Activated T-helper 2 cell treated with anti-CD3 and anti-CD28 coated beads, Interferon-gamma antibody, Interleukin-2, Interleukin-4, amounts not matched to agents 10 μg/mL and 5 μg/mL and 100 μg/mL, durations not matched to agents 14 hours and 24 hours and 36 hours (primary cell): ENCODE data around the gene LRRC43. TPM values are rescaled to one million over a fixed set of nuclear protein-coding genes. Genes with fewer than 3 reads are reported as not detected.

Source experiments
- DNase-seq: peaks from one replicate; pipeline ENCODE4 v3.0.0; 2021; ENCODE audit warnings: low spot score
- H3K27ac Mint-ChIP-seq: one replicate; pipeline ENCODE4 v1.8.0; 2021; ENCODE audit warnings: mixed read lengths
- H3K27me3 Mint-ChIP-seq: one replicate; pipeline ENCODE4 v1.8.0; 2021; ENCODE audit warnings: low read depth, mixed read lengths
- H3K36me3 Mint-ChIP-seq: one replicate; pipeline ENCODE4 v1.8.0; 2021; ENCODE audit warnings: low read depth, mixed read lengths
- H3K4me1 Mint-ChIP-seq: one replicate; pipeline ENCODE4 v1.8.0; 2021; ENCODE audit warnings: low read depth, mixed read lengths
- H3K4me3 Mint-ChIP-seq: one replicate; pipeline ENCODE4 v1.8.0; 2021; ENCODE audit warnings: low read depth, mild to moderate bottlenecking, moderate library complexity, mixed read lengths
- H3K9me3 Mint-ChIP-seq: one replicate; pipeline ENCODE4 v1.8.0; 2021; ENCODE audit warnings: mixed read lengths
- intact Hi-C: fragments of 100-400 bp; cut with micrococcal nuclease; formaldehyde crosslinking; loops from one replicate; pipeline ENCODE4 v1.15.1; 2023
- total RNA-seq: library from RNA; stranded (reverse); gene quantifications from 2 replicates; pipeline ENCODE4 v1.2.3, GENCODE V29; 2022

LRRC43 gene
- total RNA-seq, 1 donor from 2014 or later, result 1.0 TPM

DNA sequence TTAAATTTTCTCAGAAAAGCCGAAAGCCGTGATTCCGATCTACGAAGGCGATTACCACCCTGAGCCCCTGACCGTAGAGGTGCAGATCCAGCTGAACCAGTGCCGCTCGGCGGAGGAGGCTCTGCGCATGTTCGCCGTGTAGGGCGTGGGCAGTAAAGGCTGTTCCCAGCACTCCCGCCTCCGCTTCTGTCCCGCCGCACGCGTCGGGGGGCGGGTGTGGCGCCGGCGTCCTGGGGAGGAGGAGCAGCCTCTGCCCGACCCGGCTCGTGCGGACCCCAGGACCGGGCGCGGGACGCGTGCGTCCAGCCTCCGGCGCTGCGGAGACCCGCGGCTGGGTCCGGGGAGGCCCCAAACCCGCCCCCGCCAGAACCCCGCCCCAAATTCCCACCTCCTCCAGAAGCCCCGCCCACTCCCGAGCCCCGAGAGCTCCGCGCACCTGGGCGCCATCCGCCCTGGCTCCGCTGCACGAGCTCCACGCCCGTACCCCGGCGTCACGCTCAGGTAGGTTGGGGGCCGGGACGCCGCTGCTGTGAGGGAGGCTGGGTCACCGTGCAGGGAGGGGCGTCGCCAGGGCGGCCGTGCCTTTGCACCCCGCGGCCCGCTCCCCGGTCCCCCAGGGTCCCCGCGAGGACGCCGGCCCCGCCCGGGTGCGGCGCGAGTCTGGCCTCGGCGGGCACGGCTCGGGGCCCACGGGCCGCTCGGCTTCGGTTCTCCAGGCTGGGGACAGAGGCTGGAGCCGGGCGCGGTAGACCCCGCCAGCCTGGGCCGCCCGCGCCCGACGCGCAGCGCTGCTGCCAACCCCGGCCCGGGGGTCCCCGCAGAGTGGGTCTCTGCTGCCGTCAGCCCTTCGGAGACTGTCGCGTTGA is 20.6 kb downstream of the LRRC43 start, which contains the start of gene B3GNT4:
B3GNT4 (plus strand) TSS at position 409 of the 866 bp plus-strand sequence. CDS start 910 bp downstream, outside the sequence.
- Mint-ChIP-seq H3K4me1 (peaks cover 6% of the 10 kb centered on the region), H3K9me3 (no peaks in the 10 kb centered on the region), H3K4me3 (peak within 1 kb of the TSS; percentile 79), H3K36me3 (peaks cover 12% of the 10 kb centered on the region), H3K27ac (no peak within 1 kb of the TSS), H3K27me3 (peaks cover 29% of the 10 kb centered on the region)
- peak; percentile 45 for DNase-seq
- intact Hi-C loops, result loop anchor here (5.0 kb wide), 1 partner anchor 36 kb away; no protein-coding TSS in a partner anchor

DNA sequence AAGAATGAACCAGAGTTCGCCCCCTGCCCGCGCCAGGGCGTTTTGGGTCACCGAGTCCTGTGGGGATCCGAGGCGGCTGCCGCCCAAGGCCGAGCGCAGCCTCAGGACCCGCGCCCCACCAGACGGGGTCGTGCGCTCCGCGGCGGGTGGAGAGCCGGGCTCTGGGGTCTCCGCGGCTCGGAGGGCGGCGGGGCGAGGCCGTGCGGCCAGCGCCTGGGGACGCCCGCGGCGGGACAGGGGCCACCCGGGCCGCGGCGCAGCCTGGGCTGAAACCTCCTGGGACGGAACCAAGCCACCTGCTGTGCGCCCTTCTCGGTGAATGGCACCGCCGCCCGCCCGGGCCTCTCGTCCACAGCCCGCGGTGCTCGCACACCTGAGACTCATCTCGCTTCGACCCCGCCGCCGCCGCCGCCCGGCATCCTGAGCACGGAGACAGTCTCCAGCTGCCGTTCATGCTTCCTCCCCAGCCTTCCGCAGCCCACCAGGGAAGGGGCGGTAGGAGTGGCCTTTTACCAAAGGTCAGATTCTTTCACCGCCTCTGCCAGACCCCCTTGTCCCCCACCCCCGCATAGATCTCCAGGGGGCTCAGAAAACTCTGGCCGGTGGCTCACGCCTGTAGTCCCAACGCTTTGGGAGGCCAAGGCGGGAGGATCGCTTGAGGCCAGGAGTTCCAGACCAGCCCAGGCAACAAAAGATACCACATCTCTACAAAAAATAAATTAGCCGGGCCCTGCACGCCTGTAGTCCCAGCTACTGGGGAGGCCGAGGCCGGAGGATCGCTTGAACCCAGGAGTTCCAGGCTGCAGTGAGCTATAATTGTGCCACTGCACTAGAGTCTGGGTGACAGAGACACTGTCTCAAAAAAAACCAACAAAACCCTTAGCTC is 21.5 kb downstream of the LRRC43 start:
- H3K9me3 Mint-ChIP-seq, result no peaks in the 10 kb centered on the region
- intact Hi-C loops, result loop anchor here (5.0 kb wide), 1 partner anchor 37 kb away; no protein-coding TSS in a partner anchor
- H3K4me1 Mint-ChIP-seq, result peaks cover 6% of the 10 kb centered on the region
- H3K36me3 Mint-ChIP-seq, result peaks cover 15% of the 10 kb centered on the region
- H3K4me3 Mint-ChIP-seq, result peak overlapping the region; percentile 76
- peaks cover 29% of the 10 kb centered on the region for H3K27me3 Mint-ChIP-seq
- H3K27ac Mint-ChIP-seq, result no peak overlapping the region
- DNase-seq, result no peak

DNA sequence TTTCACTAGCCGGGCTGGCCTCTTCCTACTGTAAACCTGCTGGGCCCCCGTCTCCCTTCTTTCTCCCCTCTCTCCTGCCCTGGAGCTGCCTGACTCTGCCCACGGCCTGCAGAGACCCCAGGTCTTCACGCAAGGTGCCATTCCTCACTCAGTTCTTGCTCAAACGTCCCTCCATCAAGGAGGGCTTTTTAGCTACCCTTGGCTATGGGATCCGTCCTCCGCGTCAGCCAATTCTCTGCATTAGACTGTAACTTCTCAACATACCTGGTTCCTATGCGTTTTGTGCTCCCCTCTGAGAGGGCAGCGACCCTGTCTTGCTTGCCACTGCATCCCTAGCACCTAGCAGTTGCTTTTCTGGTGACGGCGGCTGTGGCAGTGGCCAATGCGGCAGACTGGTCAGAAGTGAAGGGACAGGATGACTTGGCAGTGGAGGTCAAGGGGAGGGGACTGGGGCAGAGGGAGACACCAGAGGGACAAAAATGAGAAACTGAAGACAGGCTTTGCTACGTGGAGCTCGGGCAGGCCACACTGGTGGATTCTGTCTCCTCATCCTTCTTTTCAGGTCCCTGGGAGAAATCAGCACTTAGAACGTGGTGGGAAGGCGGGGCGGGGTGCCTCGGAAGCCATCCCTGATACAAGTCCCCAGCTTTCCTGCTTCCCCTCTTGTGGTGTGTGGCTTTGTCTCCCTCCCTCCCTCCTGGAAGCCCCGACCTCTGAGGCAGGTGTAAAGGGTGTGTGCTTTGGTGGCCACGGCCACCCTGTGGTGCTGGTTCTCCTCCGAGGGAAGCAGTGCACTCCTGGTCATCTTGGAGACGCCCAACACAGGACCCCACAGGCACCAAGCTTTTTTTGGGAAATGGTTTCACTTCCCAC is 22.4 kb downstream of the LRRC43 start:
- H3K9me3 Mint-ChIP-seq, result no peaks in the 10 kb centered on the region

DNA sequence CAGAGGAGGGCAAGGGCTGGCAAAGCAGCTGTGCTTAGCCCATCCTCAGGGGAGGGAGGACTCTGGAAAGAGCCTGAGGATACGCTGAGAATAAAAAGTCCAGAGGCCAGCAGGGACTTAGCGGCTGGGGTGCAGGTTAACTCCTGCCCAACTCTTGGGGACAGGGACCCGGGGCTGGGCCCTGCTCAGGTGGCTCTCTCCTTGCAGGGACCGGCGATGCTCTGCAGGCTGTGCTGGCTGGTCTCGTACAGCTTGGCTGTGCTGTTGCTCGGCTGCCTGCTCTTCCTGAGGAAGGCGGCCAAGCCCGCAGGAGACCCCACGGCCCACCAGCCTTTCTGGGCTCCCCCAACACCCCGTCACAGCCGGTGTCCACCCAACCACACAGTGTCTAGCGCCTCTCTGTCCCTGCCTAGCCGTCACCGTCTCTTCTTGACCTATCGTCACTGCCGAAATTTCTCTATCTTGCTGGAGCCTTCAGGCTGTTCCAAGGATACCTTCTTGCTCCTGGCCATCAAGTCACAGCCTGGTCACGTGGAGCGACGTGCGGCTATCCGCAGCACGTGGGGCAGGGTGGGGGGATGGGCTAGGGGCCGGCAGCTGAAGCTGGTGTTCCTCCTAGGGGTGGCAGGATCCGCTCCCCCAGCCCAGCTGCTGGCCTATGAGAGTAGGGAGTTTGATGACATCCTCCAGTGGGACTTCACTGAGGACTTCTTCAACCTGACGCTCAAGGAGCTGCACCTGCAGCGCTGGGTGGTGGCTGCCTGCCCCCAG is 23.4 kb downstream of the LRRC43 start:
- no peak for DNase-seq
- no peak overlapping the region for H3K27ac Mint-ChIP-seq
- H3K27me3 Mint-ChIP-seq, result peaks cover 20% of the 10 kb centered on the region
- peaks cover 26% of the 10 kb centered on the region for H3K36me3 Mint-ChIP-seq
- intact Hi-C loops, result no loop called here
- H3K9me3 Mint-ChIP-seq, result no peaks in the 10 kb centered on the region
- H3K4me3 Mint-ChIP-seq, result no peak overlapping the region
- peaks cover 6% of the 10 kb centered on the region for H3K4me1 Mint-ChIP-seq

More for the DNA sequence above, 22.4 kb downstream of the LRRC43 start:
- H3K27me3 Mint-ChIP-seq, result peaks cover 23% of the 10 kb centered on the region
- DNase-seq, result no peak
- H3K4me3 Mint-ChIP-seq, result peak overlapping the region; percentile 76
- intact Hi-C loops, result no loop called here
- peaks cover 23% of the 10 kb centered on the region for H3K36me3 Mint-ChIP-seq
- H3K4me1 Mint-ChIP-seq, result peaks cover 6% of the 10 kb centered on the region
- no peak overlapping the region for H3K27ac Mint-ChIP-seq

DNA sequence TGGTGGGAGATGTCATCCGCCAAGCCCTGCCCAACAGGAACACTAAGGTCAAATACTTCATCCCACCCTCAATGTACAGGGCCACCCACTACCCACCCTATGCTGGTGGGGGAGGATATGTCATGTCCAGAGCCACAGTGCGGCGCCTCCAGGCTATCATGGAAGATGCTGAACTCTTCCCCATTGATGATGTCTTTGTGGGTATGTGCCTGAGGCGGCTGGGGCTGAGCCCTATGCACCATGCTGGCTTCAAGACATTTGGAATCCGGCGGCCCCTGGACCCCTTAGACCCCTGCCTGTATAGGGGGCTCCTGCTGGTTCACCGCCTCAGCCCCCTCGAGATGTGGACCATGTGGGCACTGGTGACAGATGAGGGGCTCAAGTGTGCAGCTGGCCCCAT is 24.1 kb downstream of the LRRC43 start:
- intact Hi-C loops, result no loop called here

DNA sequence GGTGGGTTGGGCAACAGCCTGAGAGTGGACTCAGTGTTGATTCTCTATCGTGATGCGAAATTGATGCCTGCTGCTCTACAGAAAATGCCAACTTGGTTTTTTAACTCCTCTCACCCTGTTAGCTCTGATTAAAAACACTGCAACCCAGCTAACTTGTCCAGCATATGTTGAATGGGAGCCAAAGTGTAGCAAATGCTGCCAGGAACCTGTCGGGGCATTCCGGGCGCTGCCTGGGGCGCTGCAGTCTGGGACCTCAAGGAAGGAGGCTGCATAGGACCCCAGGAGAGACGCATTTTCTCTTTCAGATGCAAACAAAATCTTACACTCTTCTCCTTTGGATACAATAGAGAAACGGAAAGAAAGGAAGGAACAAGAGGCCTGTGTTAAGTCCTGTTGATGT is 24.5 kb downstream of the LRRC43 start:
- H3K27me3 Mint-ChIP-seq, result peaks cover 16% of the 10 kb centered on the region
- DNase-seq, result no peak
- intact Hi-C loops, result no loop called here
- H3K4me1 Mint-ChIP-seq, result peaks cover 6% of the 10 kb centered on the region
- H3K36me3 Mint-ChIP-seq, result peaks cover 36% of the 10 kb centered on the region
- H3K9me3 Mint-ChIP-seq, result no peaks in the 10 kb centered on the region
- no peak overlapping the region for H3K27ac Mint-ChIP-seq
- no peak overlapping the region for H3K4me3 Mint-ChIP-seq

More for the DNA sequence above, 24.1 kb downstream of the LRRC43 start:
- no peak for DNase-seq
- Mint-ChIP-seq H3K36me3 (peaks cover 32% of the 10 kb centered on the region), H3K4me1 (peaks cover 6% of the 10 kb centered on the region), H3K27me3 (peaks cover 17% of the 10 kb centered on the region), H3K4me3 (no peak overlapping the region), H3K27ac (no peak overlapping the region), H3K9me3 (no peaks in the 10 kb centered on the region)

DNA sequence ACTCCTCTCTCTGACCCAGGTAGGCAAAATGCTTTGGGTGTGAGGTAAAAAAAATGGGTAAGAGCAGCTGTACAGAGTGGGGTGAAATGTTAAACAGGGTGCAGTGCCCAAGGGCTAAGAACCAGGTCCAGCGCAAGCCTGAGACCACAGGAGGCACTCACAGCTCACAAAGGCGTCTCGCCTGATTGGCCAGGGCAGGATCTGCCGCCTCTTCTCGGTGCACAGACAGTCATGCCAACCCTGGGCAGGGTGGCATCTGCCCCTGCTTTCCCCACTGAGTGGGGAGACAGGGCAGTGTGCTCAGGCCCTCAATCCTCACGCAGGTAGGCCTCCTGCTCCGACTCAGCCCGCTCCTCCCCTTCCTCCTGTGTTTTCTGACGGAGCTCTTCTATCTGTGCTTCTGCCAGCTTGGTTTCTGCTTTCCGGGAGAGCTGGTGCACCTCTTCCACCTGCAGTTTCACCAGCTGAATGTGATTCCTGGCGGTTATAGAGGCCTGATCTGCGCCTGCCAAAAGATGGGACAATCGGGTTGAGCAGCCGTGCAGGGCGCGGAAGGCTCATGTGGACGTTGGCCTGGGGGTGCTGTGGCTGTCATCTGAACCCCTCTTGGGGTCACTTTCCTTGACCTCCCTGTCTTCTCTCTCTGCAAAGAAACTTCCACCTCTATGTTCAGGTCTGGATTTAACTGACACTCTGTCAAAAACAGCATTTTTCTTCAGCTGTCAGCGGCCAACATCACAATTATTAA is 25.3 kb downstream of the LRRC43 start:
- H3K9me3 Mint-ChIP-seq, result no peaks in the 10 kb centered on the region
- H3K27ac Mint-ChIP-seq, result no peak overlapping the region
- peaks cover 39% of the 10 kb centered on the region for H3K36me3 Mint-ChIP-seq
- intact Hi-C loops, result no loop called here
- H3K4me3 Mint-ChIP-seq, result no peak overlapping the region
- H3K4me1 Mint-ChIP-seq, result peaks cover 4% of the 10 kb centered on the region
- peaks cover 10% of the 10 kb centered on the region for H3K27me3 Mint-ChIP-seq
- DNase-seq, result no peak

DNA sequence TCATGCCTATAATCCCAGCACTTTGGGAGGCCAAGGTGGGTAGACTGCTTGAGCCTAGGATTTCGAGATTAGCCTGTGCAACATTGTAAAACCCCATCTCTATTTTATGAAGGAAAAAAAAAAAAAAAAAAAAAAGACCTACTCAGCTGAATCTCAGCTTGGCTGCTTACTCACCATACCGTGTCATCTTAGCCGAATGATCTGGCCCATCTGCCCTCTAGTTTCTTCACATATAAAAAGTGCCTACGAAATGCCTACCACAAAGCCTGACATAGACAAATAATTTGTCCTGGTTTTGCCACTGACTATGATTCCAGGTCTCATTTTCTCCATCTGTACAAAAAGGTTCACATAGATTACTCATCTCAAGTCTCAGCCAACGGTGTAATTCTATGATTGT is 32.8 kb downstream of the LRRC43 start:
- Mint-ChIP-seq H3K4me1 (no peaks in the 10 kb centered on the region), H3K27ac (no peak overlapping the region), H3K36me3 (peaks cover 71% of the 10 kb centered on the region), H3K4me3 (no peak overlapping the region), H3K9me3 (no peaks in the 10 kb centered on the region), H3K27me3 (no peaks in the 10 kb centered on the region)
- intact Hi-C loops, result no loop called here
- DNase-seq, result no peak

DNA sequence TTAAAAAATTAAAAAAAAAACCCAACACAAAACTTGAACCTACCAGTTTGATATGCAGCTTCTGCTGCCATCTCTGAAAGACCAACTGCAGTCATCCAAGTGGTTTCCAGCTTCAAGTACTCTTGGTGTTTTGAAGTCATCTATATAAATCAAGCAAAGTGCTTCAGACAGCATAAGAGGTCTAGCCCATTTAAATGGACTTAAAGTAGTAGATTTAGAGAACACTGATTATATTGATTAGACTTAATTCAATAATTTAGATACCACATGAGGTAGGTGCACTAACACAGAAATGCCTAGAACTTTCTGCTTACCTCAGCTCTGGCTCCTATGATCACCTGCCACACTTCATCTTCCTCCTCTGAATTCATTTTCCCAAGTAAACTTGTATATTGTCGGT is 33.5 kb downstream of the LRRC43 start:
- intact Hi-C loops, result no loop called here
- Mint-ChIP-seq H3K27me3 (no peaks in the 10 kb centered on the region), H3K4me1 (no peaks in the 10 kb centered on the region), H3K36me3 (peaks cover 73% of the 10 kb centered on the region), H3K9me3 (no peaks in the 10 kb centered on the region), H3K4me3 (no peak overlapping the region), H3K27ac (no peak overlapping the region)
- DNase-seq, result no peak

DNA sequence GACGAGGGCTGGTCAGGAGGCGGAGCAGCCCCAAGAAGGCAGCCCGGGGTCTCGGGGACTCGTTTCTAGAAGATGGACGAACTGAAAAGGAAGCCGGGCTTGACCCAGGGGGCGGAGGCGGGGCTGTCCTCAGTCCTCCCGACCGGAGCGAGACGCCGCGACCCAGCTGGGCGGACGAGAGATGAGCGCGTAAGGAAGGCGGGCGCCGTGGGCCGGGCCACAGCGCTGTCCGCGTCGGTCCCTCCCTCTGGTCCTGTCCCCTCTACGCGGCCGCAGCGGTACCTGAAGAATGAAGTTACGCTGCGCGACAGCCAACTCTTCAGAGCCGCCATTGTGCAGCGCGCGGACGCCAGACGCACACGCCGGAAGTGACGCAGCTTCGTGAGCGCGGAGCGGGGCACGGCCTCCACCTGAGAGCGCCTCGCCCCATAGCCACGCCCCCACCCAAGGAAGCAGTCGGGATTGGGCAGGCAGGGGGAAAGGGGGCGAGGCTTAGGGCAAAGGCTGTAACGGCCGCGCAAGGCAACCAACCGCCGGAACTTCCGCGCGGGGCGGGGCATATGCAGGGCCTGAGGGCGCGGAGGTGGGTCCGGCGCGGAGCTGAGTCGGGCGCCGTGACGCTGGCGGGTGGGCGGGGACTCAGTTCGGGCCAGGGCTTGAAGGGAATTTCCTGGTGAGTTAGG is 42.9 kb downstream of the LRRC43 start, which contains the start of gene DIABLO:
DIABLO (minus strand) TSS at position 370 of the 683 bp plus-strand sequence; CDS start at position 332, 38 bp downstream.
- H3K27me3 Mint-ChIP-seq, result no peaks in the 10 kb centered on the region
- peaks cover 22% of the 10 kb centered on the region for H3K4me1 Mint-ChIP-seq
- peak within 1 kb of the TSS; percentile 89 for H3K27ac Mint-ChIP-seq
- H3K9me3 Mint-ChIP-seq, result no peaks in the 10 kb centered on the region
- intact Hi-C loops, result loop anchor here (1.0 to 10.0 kb wide), 4 partner anchors 19 to 391 kb away; partner anchors contain the start of genes KNTC1, RSRC2 and VPS33A
- H3K4me3 Mint-ChIP-seq, result peak within 1 kb of the TSS; percentile 88
- DNase-seq, result peak; percentile 100
- peaks cover 41% of the 10 kb centered on the region for H3K36me3 Mint-ChIP-seq
